K562 (cell line): ENCODE data around the gene PRKG1. TPM values are rescaled to one million over a fixed set of nuclear protein-coding genes. Genes with fewer than 3 reads are reported as not detected.

Experiments used
- ATAC-seq: fragments of 200-7000 bp; cut with Tn5 transposase; 3 replicates; pipeline ENCODE4 v1.9.1; 2020; ENCODE audit warnings: moderate library complexity
- BruUV-seq: library from RNA; stranded (reverse); fragments of 400-500 nt; replicated peaks from 2 replicates; lab custom pipeline; 2021; lab: Mats Ljungman, UMichigan
- CTCF ChIA-PET: fragments of 300-600 bp; formaldehyde crosslinking; extraction: SDS; loops from one replicate; lab custom pipeline; 2021; ENCODE audit warnings: low intra/inter-chr PET ratio; lab: Yijun Ruan, JAX
- POLR2A ChIA-PET: fragments of 300-600, 350-650 bp; sonication (Branson Sonifier 250); formaldehyde crosslinking; extraction: SDS; loops from one replicate; lab custom pipeline; 2021; ENCODE audit warnings: antibody characterized with exemption, inconsistent platforms; lab: Yijun Ruan, JAX
- DNase-seq, 4 experiments: peaks; one replicate each; pipeline versions ENCODE4 v3.0.0 to v3.0.0-alpha.2; 2011 to 2018; ENCODE audit warnings: low spot score in 3 of 4, mixed read lengths in 3 of 4; ENCODE audit errors: extremely low read depth in 1 of 4
- FAIRE-seq: peaks from 2 replicates; lab custom pipeline; 2011; peaks lifted over from hg19 to GRCh38; lab: Jason Lieb, UNC
- H2AFZ ChIP-seq: 2 replicates; pipeline ENCODE4 v1.6.0; 2011; ENCODE audit warnings: low read depth, low read length, control low read depth, inconsistent platforms
- H3K27ac ChIP-seq: fragments of 200-600 bp; 3 replicates; pipeline ENCODE4 v1.8.0; 2011; ENCODE audit warnings: low read depth, mild to moderate bottlenecking, control low read depth, inconsistent platforms, low read length, moderate library complexity, mixed read lengths; ENCODE audit errors: extremely low read depth
- H3K27me3 ChIP-seq, 2 experiments: fragments of 300-600 bp in 1 of 2; 2 replicates in 1 of 2; 3 replicates in 1 of 2; pipeline versions ENCODE4 v1.6.0 to v1.8.0; 2011; ENCODE audit warnings: inconsistent platforms in 2 of 2, low read length in 2 of 2, mild to moderate bottlenecking in 1 of 2, mixed read lengths in 1 of 2, moderate library complexity in 1 of 2; ENCODE audit not compliant: control insufficient read depth in 2 of 2, insufficient read depth in 2 of 2
- H3K36me3 ChIP-seq: fragments of 300-600 bp; 3 replicates; pipeline ENCODE4 v1.8.0; 2011; ENCODE audit warnings: mild to moderate bottlenecking, low read length, inconsistent platforms; ENCODE audit not compliant: control insufficient read depth, insufficient read depth
- H3K4me1 ChIP-seq, 2 experiments: fragments of 200-600 bp in 1 of 2; replicated peaks in 1 of 2; 2 replicates in 1 of 2; 3 replicates in 1 of 2; pipeline versions ENCODE4 v1.5.1 to v1.8.0; 2011; ENCODE audit warnings: inconsistent platforms in 2 of 2, low read length in 2 of 2, mild to moderate bottlenecking in 1 of 2, mixed read lengths in 1 of 2, moderate library complexity in 1 of 2; ENCODE audit not compliant: control insufficient read depth in 2 of 2, insufficient read depth in 2 of 2
- H3K4me2 ChIP-seq: 2 replicates; pipeline ENCODE4 v1.6.1; 2011; ENCODE audit warnings: low read length, control low read depth, inconsistent platforms, mixed read lengths; ENCODE audit not compliant: insufficient read depth
- H3K4me3 ChIP-seq: fragments of 200-600 bp; sonication (generic), shearing (Covaris generic); 2 replicates; pipeline ENCODE4 v1.5.1; 2016; ENCODE audit warnings: control low read depth, inconsistent platforms
- H3K79me2 ChIP-seq: fragments of 200-600 bp; 3 replicates; pipeline ENCODE4 v1.8.0; 2011; ENCODE audit warnings: low read length, inconsistent platforms; ENCODE audit not compliant: control insufficient read depth, insufficient read depth
- H3K9ac ChIP-seq, 2 experiments: 2 replicates each; pipeline versions ENCODE4 v1.6.0 to v1.6.1; 2011; ENCODE audit warnings: low read depth in 2 of 2, low read length in 2 of 2, control low read depth in 1 of 2, inconsistent platforms in 1 of 2, mild to moderate bottlenecking in 1 of 2, mixed read lengths in 1 of 2; ENCODE audit not compliant: insufficient read depth in 1 of 2
- H3K9me1 ChIP-seq: one replicate; pipeline ENCODE4 v1.6.0; 2011; ENCODE audit warnings: inconsistent platforms, mild to moderate bottlenecking, low read length, moderate library complexity; ENCODE audit not compliant: control insufficient read depth, insufficient read depth
- H3K9me3 ChIP-seq: replicated peaks from 2 replicates; pipeline ENCODE4 v1.5.1; 2011; ENCODE audit warnings: low read depth, low read length, inconsistent platforms; ENCODE audit not compliant: control insufficient read depth, insufficient read depth
- H4K20me1 ChIP-seq: replicated peaks from 2 replicates; pipeline ENCODE4 v1.6.1; 2011; ENCODE audit warnings: low read length, inconsistent platforms, mixed read lengths; ENCODE audit not compliant: control insufficient read depth, insufficient read depth
- MEF2A ChIP-seq: IDR thresholded peaks from 2 replicates; pipeline ENCODE4 v1.6.1; 2011; ENCODE audit warnings: low read depth, mild to moderate bottlenecking, low read length, moderate library complexity; ENCODE audit not compliant: control insufficient read depth
- PRMT5 ChIP-seq: sonication (generic); formaldehyde crosslinking; IDR thresholded peaks from 2 replicates; pipeline ENCODE4 v1.5.0; 2020; ENCODE audit warnings: missing genetic modification reagents
- TAF15 ChIP-seq: fragments of 200-400 bp; formaldehyde crosslinking; IDR thresholded peaks from 2 replicates; pipeline ENCODE4 v1.6.1; 2017; ENCODE audit warnings: mild to moderate bottlenecking, low read depth, low read length, moderate library complexity
- TCFL5 ChIP-seq: fragments of 250-450 bp; sonication (Bioruptor Pico); conservative IDR thresholded peaks from 2 replicates; pipeline ENCODE4 v1.6.1; 2021; ENCODE audit warnings: mild to moderate bottlenecking, moderate library complexity, matching md5 sums
- U2AF2 ChIP-seq: fragments of 200-400 bp; formaldehyde crosslinking; optimal IDR thresholded peaks from 2 replicates; pipeline ENCODE3; 2017; ENCODE audit warnings: low read depth, mild to moderate bottlenecking, low read length
- ZMIZ1 ChIP-seq, 2 experiments: fragments of 150-350 bp in 1 of 2; IDR thresholded peaks; 2 replicates each; pipeline ENCODE4 v1.6.1; 2012 to 2016; ENCODE audit warnings: low read depth in 2 of 2, low read length in 2 of 2, mild to moderate bottlenecking in 1 of 2, moderate library complexity in 1 of 2
- ZNF408 ChIP-seq: fragments of 250-450 bp; sonication (Bioruptor Pico); IDR thresholded peaks from 2 replicates; pipeline ENCODE4 v1.4.0; 2020; ENCODE audit warnings: low read depth, mild to moderate bottlenecking, moderate library complexity
- ZZZ3 ChIP-seq: fragments of 450-650 bp; IDR thresholded peaks from 2 replicates; pipeline ENCODE4 v1.6.1; 2016; ENCODE audit warnings: antibody characterized with exemption, mild to moderate bottlenecking, moderate library complexity
- WGBS: fragments of 100-300 bp; shearing (Covaris generic); methylation state at CpG from one replicate; pipeline ENCODE4 v1.1.6; 2016; ENCODE audit warnings: low coverage, mixed read lengths; ENCODE audit not compliant: insufficient coverage; ENCODE audit errors: missing lambda C conversion rate; 5-methylcytosine and 5-hydroxymethylcytosine counted together
- in situ Hi-C: fragments of 300-500 bp; cut with MboI; formaldehyde crosslinking; loops from 4 replicates; pipeline ENCODE4 v1.15.0; 2018; ENCODE audit warnings: inconsistent platforms, mixed read lengths
- intact Hi-C: fragments of 100-400 bp; cut with micrococcal nuclease; formaldehyde crosslinking; loops from 2 replicates; pipeline ENCODE4 v1.14.2; 2022
- polyA plus RNA-seq, 8 experiments: library from polyadenylated mRNA; depleted of rRNA in 4 of 8; stranded (reverse) in 5 of 8; unstranded in 3 of 8; fragments of >200 nt; fragmentation: Nextera tagmentation in 2 of 8; fragmentation: Illumina TruSeq in 1 of 8; extraction: Ambion mirVana in 2 of 8; extraction: Trizol in 1 of 8; gene quantifications; 2 replicates each; pipeline versions ENCODE4 v1.2.1 to v1.2.3, GENCODE V29; 2011 to 2014; ENCODE audit warnings: inconsistent platforms in 1 of 8, missing spikeins in 1 of 8
- total RNA-seq, 7 experiments: library from RNA; depleted of rRNA in 6 of 7; stranded (reverse); fragments of >200 nt in 6 of 7; fragmentation: Illumina TruSeq in 2 of 7; extraction: Trizol in 2 of 7; gene quantifications; 2 replicates each; pipeline versions ENCODE4 v1.2.1 to v1.2.3, GENCODE V29; 2011 to 2021; ENCODE audit warnings: low replicate concordance in 1 of 7

Gene PRKG1
- total and polyA plus RNA-seq, 9 of the 15 experiments (the other 6 are each of a cell fraction or from before 2014, with no cell fraction given): 0.22 TPM; not detected in 8

GRCh38 chr10:52266858-52267257, 1192.6 kb downstream of the PRKG1 start (continued):
- TF ChIP-seq ZMIZ1 (IDR thresholded peaks at IDR 0.05; ENCODE audit: low read depth in 2 of 2, low read length in 2 of 2): no peak
- TF ChIP-seq MEF2A: no peak
- no peak for TF ChIP-seq PRMT5 (CRISPR knock-in tag)

GRCh38 chr10:52268790-52269189, 1194.5 kb downstream of the PRKG1 start:
- Histone ChIP-seq H3K9me1 (no peaks in the 10 kb centered on the region), H3K27ac (no peak overlapping the region), H3K9ac (no peak overlapping the region), H3K4me3 (no peak overlapping the region), H3K79me2 (no peaks in the 10 kb centered on the region), H3K27me3 (no peaks in the 10 kb centered on the region), H3K4me1 (no peaks in the 10 kb centered on the region), H2AFZ (no peak overlapping the region), H4K20me1 (no peaks in the 10 kb centered on the region), H3K36me3 (no peaks in the 10 kb centered on the region), H3K4me2 (no peak overlapping the region)
- BruUV-seq: no TSS peak
- in situ Hi-C loops: no loop called here
- POLR2A ChIA-PET: no interaction called here
- intact Hi-C loops: no loop called here
- ATAC-seq: no peak
- DNase-seq: no peak
- FAIRE-seq: no peak
- CTCF ChIA-PET: no interaction called here
- TF ChIP-seq TCFL5 (CRISPR knock-in tag) (no peak), TAF15 (no peak), ZZZ3 (no peak), ZNF408 (CRISPR knock-in tag) (no peak), U2AF2 (no peak)
- TF ChIP-seq, all 486 proteins: peak for 0
- H3K9me3 ChIP-seq: no peaks in the 10 kb centered on the region; the same call in 1 of the 2 replicates
- WGBS: 3% methylated on average over 2 of the region's 2 CpGs
